PC-9 (cell line): ENCODE results near the gene DEFB129.

Experiments used
- CTCF ChIP-seq: fragments of 200-600 bp; sonication (generic); conservative IDR thresholded peaks from 2 replicates; pipeline ENCODE4 v1.6.1; 2017; ENCODE audit warnings: mixed run types, antibody characterized with exemption, mild to moderate bottlenecking, moderate library complexity
- EZH2 ChIP-seq: fragments of 200-600 bp; sonication (generic); IDR thresholded peaks from 2 replicates; pipeline ENCODE4 v1.8.0; 2017; ENCODE audit warnings: antibody characterized with exemption, low read depth

GRCh38 chr20:263701-264100 is 36.6 kb downstream of the DEFB129 start:
- TF ChIP-seq CTCF = no peak
- no peak for TF ChIP-seq EZH2
